Cardiac muscle cell (in vitro differentiated cells and primary cell): ENCODE measurements around the gene TMEM263. TPM values are rescaled to one million over a fixed set of nuclear protein-coding genes. Genes with fewer than 3 reads are reported as not detected.

Source experiments
- DNase-seq, 2 donors: peaks; one replicate each; pipeline versions ENCODE4 v3.0.0 to v3.0.0-alpha.2; 2010 to 2017; ENCODE audit warnings: low read depth in 1 of 2, low spot score in 1 of 2
- H3K27ac ChIP-seq: fragments of 200-600 bp; sonication (generic); 2 replicates; pipeline ENCODE4 v1.5.1; 2016
- H3K27me3 ChIP-seq: fragments of 200-600 bp; sonication (generic); 2 replicates; pipeline ENCODE4 v1.6.0; 2016; ENCODE audit warnings: control low read depth
- H3K36me3 ChIP-seq: fragments of 200-600 bp; sonication (generic); 2 replicates; pipeline ENCODE4 v1.5.1; 2016; ENCODE audit warnings: control low read depth
- H3K4me1 ChIP-seq: fragments of 200-600 bp; sonication (generic); 2 replicates; pipeline ENCODE4 v1.8.1; 2017; ENCODE audit warnings: low read depth, mild to moderate bottlenecking, mixed run types
- H3K4me3 ChIP-seq: fragments of 200-600 bp; sonication (generic); 2 replicates; pipeline ENCODE4 v1.5.1; 2016; ENCODE audit warnings: mild to moderate bottlenecking
- H3K9me3 ChIP-seq: fragments of 200-600 bp; sonication (generic); 2 replicates; pipeline ENCODE4 v1.5.1; 2017; ENCODE audit warnings: low read depth, mild to moderate bottlenecking, control low read depth
- polyA plus RNA-seq: library from polyadenylated mRNA; unstranded; fragments of >200 nt; fragmentation: Nextera tagmentation; extraction: Ambion mirVana; gene quantifications from 2 replicates; pipeline ENCODE4 v1.2.1, GENCODE V29; 2016
- total RNA-seq: library from RNA; depleted of rRNA; stranded (reverse); fragments of >200 nt; gene quantifications from 2 replicates; pipeline ENCODE4 v1.2.3, GENCODE V29; 2016
- TF ChIP-seq, protein P1 (sequence below): IDR thresholded peaks from 2 replicates; pipeline ENCODE4 v1.5.1; 2012; ENCODE audit warnings: low read depth, mild to moderate bottlenecking, low read length

Gene TMEM263
- total RNA-seq (68.1 and 87.4 TPM in 2 replicates), polyA plus RNA-seq (77.8 and 86.3 TPM in 2 replicates)

DNA sequence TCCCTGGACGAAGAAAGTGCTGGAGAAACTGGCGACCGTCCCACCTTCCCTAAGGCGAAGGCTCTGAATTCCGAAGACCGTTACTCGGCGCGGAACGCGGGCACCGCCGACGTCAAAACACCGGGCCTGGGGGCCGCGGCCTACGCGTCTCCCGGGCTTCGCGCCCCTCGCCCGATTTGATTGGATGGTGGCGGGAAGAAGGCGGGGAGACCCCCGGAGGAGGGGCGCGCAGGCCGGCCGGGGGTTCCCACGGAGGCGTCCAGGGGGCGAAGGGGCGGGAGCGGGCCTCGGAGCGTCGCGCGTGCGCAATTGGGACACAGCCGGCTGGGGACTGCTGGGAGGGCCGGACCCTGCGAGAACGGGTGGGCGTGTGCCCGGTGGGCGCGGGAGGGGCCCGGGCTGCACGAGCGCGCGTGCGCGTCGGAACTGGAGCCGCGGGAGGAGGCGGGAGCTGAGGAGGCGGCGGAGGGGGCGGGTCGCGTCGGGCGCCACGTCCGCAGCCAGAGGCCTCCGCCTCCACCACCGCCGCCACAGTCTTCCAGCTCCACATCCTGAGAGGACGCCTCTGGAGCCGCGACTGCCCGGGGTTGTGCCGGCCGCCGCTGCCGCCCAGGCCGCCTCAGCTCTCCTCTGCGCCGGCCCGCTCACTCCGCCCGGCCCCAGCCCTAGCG, at the start of gene TMEM263:
TMEM263 (plus strand) TSS at position 531 of the 671 bp plus-strand sequence. CDS start 11,210 bp downstream, outside the sequence.
- Histone ChIP-seq H3K27me3 (no peaks in the 10 kb centered on the region), H3K9me3 (no peaks in the 10 kb centered on the region), H3K4me1 (peaks cover 12% of the 10 kb centered on the region), H3K27ac (peak within 1 kb of the TSS; percentile 99), H3K36me3 (no peaks in the 10 kb centered on the region), H3K4me3 (peak within 1 kb of the TSS; percentile 91)
- peak; percentile 99 for DNase-seq
- TF ChIP-seq, protein P1, sequence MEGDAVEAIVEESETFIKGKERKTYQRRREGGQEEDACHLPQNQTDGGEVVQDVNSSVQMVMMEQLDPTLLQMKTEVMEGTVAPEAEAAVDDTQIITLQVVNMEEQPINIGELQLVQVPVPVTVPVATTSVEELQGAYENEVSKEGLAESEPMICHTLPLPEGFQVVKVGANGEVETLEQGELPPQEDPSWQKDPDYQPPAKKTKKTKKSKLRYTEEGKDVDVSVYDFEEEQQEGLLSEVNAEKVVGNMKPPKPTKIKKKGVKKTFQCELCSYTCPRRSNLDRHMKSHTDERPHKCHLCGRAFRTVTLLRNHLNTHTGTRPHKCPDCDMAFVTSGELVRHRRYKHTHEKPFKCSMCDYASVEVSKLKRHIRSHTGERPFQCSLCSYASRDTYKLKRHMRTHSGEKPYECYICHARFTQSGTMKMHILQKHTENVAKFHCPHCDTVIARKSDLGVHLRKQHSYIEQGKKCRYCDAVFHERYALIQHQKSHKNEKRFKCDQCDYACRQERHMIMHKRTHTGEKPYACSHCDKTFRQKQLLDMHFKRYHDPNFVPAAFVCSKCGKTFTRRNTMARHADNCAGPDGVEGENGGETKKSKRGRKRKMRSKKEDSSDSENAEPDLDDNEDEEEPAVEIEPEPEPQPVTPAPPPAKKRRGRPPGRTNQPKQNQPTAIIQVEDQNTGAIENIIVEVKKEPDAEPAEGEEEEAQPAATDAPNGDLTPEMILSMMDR = no peak

DNA sequence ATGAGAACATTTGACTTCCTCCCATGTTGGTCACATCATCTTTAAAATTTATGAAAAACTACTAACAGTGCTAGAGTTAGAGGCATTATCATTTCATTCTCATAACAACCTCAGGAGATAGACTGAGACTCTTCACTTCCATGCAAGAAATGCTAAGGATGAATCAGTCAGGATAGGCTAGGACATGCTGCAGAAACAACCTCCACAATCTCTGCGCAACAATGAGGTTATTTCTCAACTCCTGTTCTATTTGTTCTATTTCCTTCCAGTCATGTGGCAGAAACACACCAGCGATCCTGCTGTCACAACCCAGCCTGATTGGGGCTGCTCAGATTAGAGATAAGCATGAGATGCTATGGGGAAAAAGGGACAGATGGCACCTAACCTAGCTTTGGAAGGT, 49.0 kb upstream of the TMEM263 start:
- TF ChIP-seq, protein P1 = no peak
- no peaks in the 10 kb centered on the region for H3K9me3 ChIP-seq
- H3K4me3 ChIP-seq = no peak overlapping the region

GRCh38 chr12:106907411-106907810, 48.3 kb upstream of the TMEM263 start:
- Histone ChIP-seq H3K4me3 (no peak overlapping the region), H3K36me3 (no peaks in the 10 kb centered on the region), H3K27me3 (peaks cover 10% of the 10 kb centered on the region), H3K27ac (no peak overlapping the region), H3K9me3 (no peaks in the 10 kb centered on the region), H3K4me1 (no peaks in the 10 kb centered on the region)
- TF ChIP-seq, protein P1 = no peak
- DNase-seq = no peak

More for the DNA sequence above, 49.0 kb upstream of the TMEM263 start:
- Histone ChIP-seq H3K4me1 (no peaks in the 10 kb centered on the region), H3K27me3 (peaks cover 14% of the 10 kb centered on the region), H3K36me3 (no peaks in the 10 kb centered on the region), H3K27ac (no peak overlapping the region)
- DNase-seq = no peak

- no peak for DNase-seq
- no peak overlapping the region for H3K4me3 ChIP-seq
- H3K36me3 ChIP-seq = no peaks in the 10 kb centered on the region
- no peaks in the 10 kb centered on the region for H3K9me3 ChIP-seq
- H3K4me1 ChIP-seq = no peaks in the 10 kb centered on the region
- peaks cover 5% of the 10 kb centered on the region for H3K27me3 ChIP-seq
- no peak overlapping the region for H3K27ac ChIP-seq
- TF ChIP-seq, protein P1 = no peak
These were observed 47.9 kb upstream of the TMEM263 start for GRCh38 chr12:106907846-106908245.

GRCh38 chr12:106908561-106908960, 47.1 kb upstream of the TMEM263 start:
- no peak for DNase-seq
- no peak overlapping the region for H3K27ac ChIP-seq
- H3K27me3 ChIP-seq = no peaks in the 10 kb centered on the region
- H3K36me3 ChIP-seq = no peaks in the 10 kb centered on the region
- H3K9me3 ChIP-seq = no peaks in the 10 kb centered on the region
- TF ChIP-seq, protein P1 = no peak
- H3K4me1 ChIP-seq = no peaks in the 10 kb centered on the region
- no peak overlapping the region for H3K4me3 ChIP-seq
